PC-9 (cell line): Measurements from ENCODE around the gene RALGPS1. TPM values are rescaled to one million over a fixed set of nuclear protein-coding genes. Genes with fewer than 3 reads are reported as not detected.
A peak's percentile ranks its signal among the peaks of the same experiment; 100 is the strongest.

ENCODE experiments used
- BruUV-seq: library from RNA; stranded (reverse); fragments of 400-500 nt; replicated peaks from 2 replicates; lab custom pipeline; 2021; lab: Mats Ljungman, UMichigan
- CTCF ChIA-PET: fragments of 300-600 bp; sonication (Branson Sonifier 250); formaldehyde crosslinking; loops from one replicate; lab custom pipeline; 2022; ENCODE audit warnings: antibody characterized with exemption; lab: Charles Lee
- POLR2A ChIA-PET: fragments of 300-600 bp; sonication (Branson Sonifier 250); formaldehyde crosslinking; loops from one replicate; lab custom pipeline; 2022; ENCODE audit warnings: antibody characterized with exemption; ENCODE audit not compliant: unreplicated experiment; lab: Charles Lee
- DNase-seq, 2 experiments: peaks; one replicate each; pipeline versions ENCODE4 v3.0.0 to v3.0.0-alpha.2; 2015 to 2022; ENCODE audit warnings: mixed read lengths in 1 of 2
- H2AFZ ChIP-seq: fragments of 200-600 bp; sonication (generic); 2 replicates; pipeline ENCODE4 v1.8.1; 2017; ENCODE audit warnings: antibody characterized with exemption
- H3F3A ChIP-seq: fragments of 200-600 bp; sonication (generic); 2 replicates; pipeline ENCODE4 v1.8.1; 2017; ENCODE audit warnings: antibody characterized with exemption, mild to moderate bottlenecking, low read depth; ENCODE audit not compliant: insufficient read depth
- H3K27ac ChIP-seq: fragments of 200-600 bp; sonication (generic); 2 replicates; pipeline ENCODE4 v1.6.1; 2016; ENCODE audit warnings: mixed run types
- H3K27me3 ChIP-seq: fragments of 200-600 bp; sonication (generic); 2 replicates; pipeline ENCODE4 v1.6.1; 2016; ENCODE audit warnings: low read depth, mixed run types; ENCODE audit not compliant: insufficient read depth
- H3K36me3 ChIP-seq: fragments of 200-600 bp; sonication (generic); 2 replicates; pipeline ENCODE4 v1.6.1; 2016; ENCODE audit warnings: low read depth, mixed run types
- H3K4me1 ChIP-seq: fragments of 200-600 bp; sonication (generic); replicated peaks from 2 replicates; pipeline ENCODE4 v1.6.1; 2016; ENCODE audit warnings: mixed run types; ENCODE audit not compliant: insufficient read depth
- H3K4me2 ChIP-seq: fragments of 200-600 bp; sonication (generic); 2 replicates; pipeline ENCODE4 v1.6.1; 2017; ENCODE audit warnings: mixed run types
- H3K4me3 ChIP-seq: fragments of 200-600 bp; sonication (generic); 2 replicates; pipeline ENCODE4 v1.6.1; 2016; ENCODE audit warnings: mixed run types
- H3K79me2 ChIP-seq: fragments of 200-600 bp; sonication (generic); 2 replicates; pipeline ENCODE4 v1.6.1; 2017; ENCODE audit warnings: low read depth, mixed run types
- H3K9me2 ChIP-seq: fragments of 200-600 bp; sonication (generic); 2 replicates; pipeline ENCODE4 v1.8.1; 2017; ENCODE audit warnings: mild to moderate bottlenecking; ENCODE audit not compliant: insufficient read depth
- H3K9me3 ChIP-seq: fragments of 200-600 bp; sonication (generic); 2 replicates; pipeline ENCODE4 v1.8.1; 2016; ENCODE audit warnings: low read depth; ENCODE audit not compliant: insufficient read depth
- H4K20me1 ChIP-seq: fragments of 200-600 bp; sonication (generic); 2 replicates; pipeline ENCODE4 v1.8.1; 2017; ENCODE audit not compliant: insufficient read depth
- CTCF ChIP-seq: fragments of 200-600 bp; sonication (generic); conservative IDR thresholded peaks from 2 replicates; pipeline ENCODE4 v1.6.1; 2017; ENCODE audit warnings: mixed run types, antibody characterized with exemption, mild to moderate bottlenecking, moderate library complexity
- EZH2 ChIP-seq: fragments of 200-600 bp; sonication (generic); IDR thresholded peaks from 2 replicates; pipeline ENCODE4 v1.8.0; 2017; ENCODE audit warnings: antibody characterized with exemption, low read depth
- intact Hi-C: fragments of 100-400 bp; cut with micrococcal nuclease; formaldehyde crosslinking; loops from one replicate; pipeline ENCODE4 v1.10.0; 2022; ENCODE audit not compliant: unreplicated experiment
- total RNA-seq: library from RNA; stranded (reverse); gene quantifications from 2 replicates; pipeline ENCODE4 v1.2.3, GENCODE V29; 2021

The RALGPS1 gene
- total RNA-seq, 1 experiment from 2014 or later: 23.3 TPM

- no peaks in the 10 kb centered on the region for H3K36me3 ChIP-seq
- CTCF ChIA-PET: no interaction called here
- H3K79me2 ChIP-seq: no peaks in the 10 kb centered on the region
- no peak overlapping the region for H3K4me2 ChIP-seq
- H2AFZ ChIP-seq: no peak overlapping the region
- TF ChIP-seq CTCF (no peak), EZH2 (no peak)
- POLR2A ChIA-PET: no interaction called here
- no peak for DNase-seq
- H3K4me1 ChIP-seq: peaks cover 17% of the 10 kb centered on the region
- BruUV-seq: no TSS peak
- H3K27me3 ChIP-seq: no peaks in the 10 kb centered on the region
- H3K9me2 ChIP-seq: no peaks in the 10 kb centered on the region
- no peaks in the 10 kb centered on the region for H3K9me3 ChIP-seq
- no peak overlapping the region for H3K27ac ChIP-seq
- no peak overlapping the region for H3K4me3 ChIP-seq
- intact Hi-C loops: loop anchor here (5.0 kb wide), 1 partner anchor 78 kb away; no protein-coding TSS in a partner anchor
- peaks cover 10% of the 10 kb centered on the region; the same call in 1 of the 2 replicates for H3F3A ChIP-seq
- H4K20me1 ChIP-seq: no peaks in the 10 kb centered on the region
These were observed 204.7 kb downstream of the RALGPS1 start for GRCh38 chr9:127119320-127119709.

- no peaks in the 10 kb centered on the region for H3K9me3 ChIP-seq
- H3K4me1 ChIP-seq: 0 out of 2 replicates have a peak, but pooled peaks cover 1% of the 10 kb centered on the region
- H3K27ac ChIP-seq: no peak overlapping the region
- TF ChIP-seq CTCF (no peak), EZH2 (no peak)
- CTCF ChIA-PET: no interaction called here
- intact Hi-C loops: no loop called here
- H4K20me1 ChIP-seq: no peaks in the 10 kb centered on the region
- POLR2A ChIA-PET: no interaction called here
- no peak overlapping the region for H2AFZ ChIP-seq
- H3F3A ChIP-seq: no peaks in the 10 kb centered on the region
- H3K4me2 ChIP-seq: no peak overlapping the region
- no TSS peak for BruUV-seq
- no peaks in the 10 kb centered on the region for H3K27me3 ChIP-seq
- DNase-seq: no peak
- H3K36me3 ChIP-seq: no peaks in the 10 kb centered on the region
- no peaks in the 10 kb centered on the region for H3K9me2 ChIP-seq
- no peaks in the 10 kb centered on the region for H3K79me2 ChIP-seq
- H3K4me3 ChIP-seq: no peak overlapping the region
These were observed 207.1 kb downstream of the RALGPS1 start for GRCh38 chr9:127121628-127122175.

GRCh38 chr9:127122176-127123063 lies 207.8 kb downstream of the RALGPS1 start, which contains the start of gene ANGPTL2:
ANGPTL2 (minus strand) TSS chr9:127122635; CDS start chr9:127108731, 13,904 bp downstream.
- no peaks in the 10 kb centered on the region for H3F3A ChIP-seq
- H3K4me1 ChIP-seq: no peaks in the 10 kb centered on the region
- H2AFZ ChIP-seq: no peak within 1 kb of the TSS
- POLR2A ChIA-PET: interaction anchor here (0.5 to 0.6 kb wide), 2 partner anchors 10 to 909 kb away, joined by 4 to 6 read pairs; no protein-coding TSS in a partner anchor
- H3K27me3 ChIP-seq: no peaks in the 10 kb centered on the region
- H3K4me3 ChIP-seq: no peak within 1 kb of the TSS
- intact Hi-C loops: no loop called here
- H3K9me2 ChIP-seq: no peaks in the 10 kb centered on the region
- no peaks in the 10 kb centered on the region for H3K79me2 ChIP-seq
- CTCF ChIA-PET: interaction anchor here (1.0 kb wide), 1 partner anchor 73 kb away, joined by 3 read pairs; no protein-coding TSS in a partner anchor
- H4K20me1 ChIP-seq: no peaks in the 10 kb centered on the region
- no peak within 1 kb of the TSS for H3K4me2 ChIP-seq
- H3K36me3 ChIP-seq: no peaks in the 10 kb centered on the region
- H3K9me3 ChIP-seq: no peaks in the 10 kb centered on the region; the same call in 1 of the 2 replicates
- BruUV-seq: no TSS peak
- H3K27ac ChIP-seq: no peak within 1 kb of the TSS
- TF ChIP-seq EZH2: no peak
- no peak for TF ChIP-seq CTCF
- DNase-seq: peak in 1 of 2 experiments; percentile 55
